Measurements from ENCODE around the gene KIF18A.

KIF18A gene

DNA sequence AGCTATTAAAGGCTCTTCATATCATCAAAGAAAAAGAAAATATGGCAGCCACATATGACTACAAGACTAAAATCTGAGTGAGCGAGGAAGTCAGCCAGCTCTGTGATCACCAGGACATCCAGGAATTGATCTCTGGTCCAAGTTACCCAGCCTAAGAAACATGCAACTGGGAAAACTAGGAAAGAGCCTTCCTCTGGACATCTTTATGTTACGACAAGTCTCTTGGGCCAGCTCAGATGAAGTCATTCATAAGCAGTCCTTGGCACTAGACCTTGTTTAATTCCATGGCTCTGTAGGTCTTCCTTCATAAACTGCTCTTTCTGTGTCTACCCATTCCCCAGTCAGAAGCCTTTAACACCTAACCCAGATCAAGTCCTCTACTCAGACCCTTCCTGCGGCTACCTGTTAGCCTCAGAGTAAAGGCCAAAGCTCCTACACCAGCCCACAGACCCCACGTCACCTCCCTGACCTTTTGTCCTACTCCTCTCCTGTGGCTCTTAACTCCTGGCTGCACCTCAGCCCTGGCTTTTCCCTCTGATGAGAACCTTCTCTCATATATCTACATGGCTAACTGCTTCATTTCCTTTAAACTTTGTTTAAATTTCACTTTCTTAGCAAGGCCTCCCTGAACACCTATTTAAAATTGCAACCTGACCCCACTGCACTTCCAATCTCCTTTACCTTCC lies 134.0 kb downstream of the KIF18A start:
- TF ChIP-seq POLR2AphosphoS5 (IDR thresholded peaks at IDR 0.05; ENCODE audit: low read depth, low read length) (no peak), POLR2A (IDR thresholded peaks at IDR 0.05; ENCODE audit: low read depth, low read length) (no peak), TAF1 (IDR thresholded peaks at IDR 0.05; ENCODE audit: borderline replicate concordance, low read depth, low read length) (no peak)
- no peak for DNase-seq (ENCODE audit: insufficient read length)
- FAIRE-seq = no peak

DNA sequence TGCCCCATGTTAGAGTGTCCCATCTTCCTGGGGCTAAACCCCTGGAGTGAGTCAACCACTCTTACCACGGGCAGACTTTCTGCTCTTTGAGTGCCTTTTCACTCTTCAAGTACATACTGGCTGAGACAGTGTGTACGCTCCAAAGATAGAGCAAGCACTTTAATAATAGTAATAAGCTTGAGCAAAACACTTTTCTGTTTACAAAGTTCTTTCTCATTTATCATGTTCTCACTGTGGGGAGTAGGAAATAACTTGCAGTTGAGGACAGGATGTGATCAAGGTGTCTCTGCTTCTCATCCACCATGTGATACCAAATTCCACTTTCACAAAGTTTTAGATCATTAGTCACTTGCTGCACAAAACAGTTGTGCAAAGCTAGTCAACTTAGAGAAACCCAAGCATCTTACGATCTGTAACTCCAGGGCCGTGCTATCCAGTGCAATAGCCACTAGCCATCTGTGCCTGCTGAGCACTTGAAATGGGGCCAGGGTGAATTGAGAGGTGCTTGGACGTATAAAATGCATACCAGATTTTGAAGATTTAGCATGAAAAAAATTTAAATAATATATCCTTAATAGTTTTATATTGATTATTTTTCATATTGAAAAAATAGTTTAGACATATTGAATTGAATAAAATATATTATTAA lies 135.3 kb downstream of the KIF18A start:
- no peak for TF ChIP-seq TAF1 (IDR thresholded peaks at IDR 0.05; ENCODE audit: borderline replicate concordance, low read depth, low read length)
- no peak for TF ChIP-seq POLR2A (IDR thresholded peaks at IDR 0.05; ENCODE audit: low read depth, low read length)
- TF ChIP-seq POLR2AphosphoS5 (IDR thresholded peaks at IDR 0.05; ENCODE audit: low read depth, low read length) = no peak
- FAIRE-seq (no peak), DNase-seq (ENCODE audit: insufficient read length) (no peak)

DNA sequence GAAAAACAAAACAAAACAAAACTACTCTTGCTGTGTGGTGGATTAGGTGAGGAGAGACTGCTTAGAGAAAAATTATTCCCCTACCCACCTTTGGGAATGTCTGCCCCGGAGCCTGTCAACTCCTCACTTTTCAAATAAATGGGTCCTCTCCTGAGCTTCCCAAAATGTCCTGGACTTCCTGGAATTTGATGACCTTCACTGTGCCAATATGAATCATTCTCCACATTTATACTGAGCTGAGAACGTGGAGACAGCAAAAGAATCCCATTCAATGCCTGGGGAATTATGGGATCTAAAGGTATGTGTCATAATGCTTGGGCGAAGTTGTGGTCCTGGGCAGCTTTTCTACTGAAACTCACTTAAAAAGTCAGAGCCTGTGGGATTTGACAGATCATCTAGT lies 136.8 kb downstream of the KIF18A start:
- FAIRE-seq (no peak), DNase-seq (ENCODE audit: insufficient read length) (no peak)
- TF ChIP-seq POLR2AphosphoS5 (IDR thresholded peaks at IDR 0.05; ENCODE audit: low read depth, low read length) (no peak), TAF1 (IDR thresholded peaks at IDR 0.05; ENCODE audit: borderline replicate concordance, low read depth, low read length) (no peak), POLR2A (IDR thresholded peaks at IDR 0.05; ENCODE audit: low read depth, low read length) (no peak)
